Measurements from ENCODE around the gene PRR23E. TPM values are rescaled to one million over a fixed set of nuclear protein-coding genes. Genes with fewer than 3 reads are reported as not detected.

The PRR23E gene
- total RNA-seq, 2 experiments from 2014 or later = not detected

DNA sequence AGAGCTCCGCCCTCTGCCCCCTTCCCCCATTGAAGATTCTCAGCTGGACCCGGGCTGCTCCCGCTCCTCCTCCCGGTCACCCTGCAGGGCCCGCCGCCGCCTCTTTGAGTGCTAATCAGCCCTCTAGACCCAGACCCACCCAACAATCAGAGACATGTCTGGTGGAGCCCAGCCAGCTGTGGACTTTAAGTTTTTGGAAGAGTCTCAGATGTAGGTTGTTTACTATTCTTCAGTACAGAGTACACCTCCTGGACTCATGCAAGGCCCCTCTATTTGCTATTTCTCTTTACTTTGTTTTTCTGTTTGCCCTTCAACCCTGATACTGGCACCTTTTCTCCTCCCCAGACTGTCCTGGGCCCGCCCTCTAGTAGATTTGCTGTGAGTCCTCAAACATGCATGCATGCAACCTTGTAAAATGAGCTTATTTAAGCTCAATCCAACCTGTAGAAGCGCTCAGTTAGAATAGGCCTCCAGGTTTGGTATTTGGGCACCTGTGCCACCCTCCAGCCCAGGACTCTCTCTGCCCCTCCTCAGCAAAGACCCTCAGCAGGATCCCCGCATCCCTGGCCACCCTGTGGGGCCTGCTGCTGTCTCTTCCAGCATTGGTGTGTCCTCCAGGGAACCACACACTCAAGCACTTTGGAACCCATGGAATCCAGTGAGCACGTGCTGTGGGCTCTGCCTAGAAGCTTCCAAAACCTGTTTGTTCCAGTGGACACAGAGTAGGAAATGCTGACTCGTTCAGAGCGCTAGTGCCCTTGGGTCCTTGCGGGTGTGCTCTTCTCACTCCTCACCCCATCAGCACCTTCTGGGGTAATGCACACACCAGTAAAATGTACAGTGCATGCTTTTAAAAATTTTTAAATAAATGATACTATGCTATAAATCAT lies 4.6 kb downstream of the PRR23E start:
- no TSS peak for BruUV-seq (replicated peaks)
- no peak for DNase-seq (ENCODE audit: low spot score)
- H3K4me1 ChIP-seq (ENCODE audit: insufficient read depth, low read length, poor library complexity, severe bottlenecking) = no peaks in the 10 kb centered on the region
- no peak overlapping the region for H2AFZ ChIP-seq (ENCODE audit: low read length)
- ChIA-PET CTCF (ENCODE audit: unreplicated experiment) (no interaction called here), POLR2A (no interaction called here)
- no peak overlapping the region for H3K4me3 ChIP-seq (ENCODE audit: low read depth, low read length, poor library complexity, severe bottlenecking)
- no peak overlapping the region for H3K27ac ChIP-seq (ENCODE audit: low read depth, low read length, poor library complexity, severe bottlenecking)
- H3K9me2 ChIP-seq (ENCODE audit: insufficient read depth, low read length) = no peaks in the 10 kb centered on the region
- no peaks in the 10 kb centered on the region for H3K79me2 ChIP-seq (ENCODE audit: insufficient read depth, low read depth, low read length)
- TF ChIP-seq EZH2phosphoT487 (IDR thresholded peaks at IDR 0.05; ENCODE audit: borderline replicate concordance, low read depth, low read length) = no peak
- TF ChIP-seq, protein P1, sequence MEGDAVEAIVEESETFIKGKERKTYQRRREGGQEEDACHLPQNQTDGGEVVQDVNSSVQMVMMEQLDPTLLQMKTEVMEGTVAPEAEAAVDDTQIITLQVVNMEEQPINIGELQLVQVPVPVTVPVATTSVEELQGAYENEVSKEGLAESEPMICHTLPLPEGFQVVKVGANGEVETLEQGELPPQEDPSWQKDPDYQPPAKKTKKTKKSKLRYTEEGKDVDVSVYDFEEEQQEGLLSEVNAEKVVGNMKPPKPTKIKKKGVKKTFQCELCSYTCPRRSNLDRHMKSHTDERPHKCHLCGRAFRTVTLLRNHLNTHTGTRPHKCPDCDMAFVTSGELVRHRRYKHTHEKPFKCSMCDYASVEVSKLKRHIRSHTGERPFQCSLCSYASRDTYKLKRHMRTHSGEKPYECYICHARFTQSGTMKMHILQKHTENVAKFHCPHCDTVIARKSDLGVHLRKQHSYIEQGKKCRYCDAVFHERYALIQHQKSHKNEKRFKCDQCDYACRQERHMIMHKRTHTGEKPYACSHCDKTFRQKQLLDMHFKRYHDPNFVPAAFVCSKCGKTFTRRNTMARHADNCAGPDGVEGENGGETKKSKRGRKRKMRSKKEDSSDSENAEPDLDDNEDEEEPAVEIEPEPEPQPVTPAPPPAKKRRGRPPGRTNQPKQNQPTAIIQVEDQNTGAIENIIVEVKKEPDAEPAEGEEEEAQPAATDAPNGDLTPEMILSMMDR (conservative IDR thresholded peaks at IDR 0.05; ENCODE audit: low read length) = no peak
- no peaks in the 10 kb centered on the region for H4K20me1 ChIP-seq (ENCODE audit: insufficient read depth, low read length)
- no peak overlapping the region for H3K4me2 ChIP-seq (ENCODE audit: low read length)
- no peaks in the 10 kb centered on the region for H3K36me3 ChIP-seq (ENCODE audit: insufficient read depth, low read length)
- intact Hi-C loops (cut with micrococcal nuclease; ENCODE audit: unreplicated experiment) = no loop called here
- no peaks in the 10 kb centered on the region for H3K9me3 ChIP-seq (ENCODE audit: low read length)

DNA sequence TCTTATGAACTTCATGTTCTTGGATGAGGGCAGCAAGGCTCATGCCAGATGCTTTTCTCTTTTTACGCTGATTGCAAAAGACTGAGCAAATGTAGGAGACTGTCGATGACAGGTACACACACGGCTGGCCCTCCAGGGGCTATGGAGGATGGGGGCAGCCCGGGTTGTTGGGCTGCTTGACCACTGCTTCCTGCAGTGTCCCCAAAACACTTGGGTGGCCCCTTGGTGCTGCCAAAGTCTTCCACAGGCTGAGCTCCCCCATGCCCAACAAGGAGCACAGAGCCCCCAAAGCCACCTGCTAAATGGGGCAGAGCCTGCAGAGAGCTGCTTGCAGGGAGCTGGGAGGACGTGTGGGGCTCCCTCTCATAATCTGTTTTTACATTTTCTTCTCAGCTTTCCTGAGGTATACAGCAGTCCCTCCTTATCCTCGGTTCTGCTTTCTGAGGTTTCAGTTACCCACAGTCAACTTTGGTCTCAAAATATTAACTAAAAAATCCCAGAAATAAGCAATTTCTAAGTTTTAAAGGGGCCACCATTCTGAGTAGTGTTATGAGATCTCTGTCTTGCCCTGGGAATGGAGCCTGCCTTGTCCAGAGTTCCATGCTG lies 7.3 kb downstream of the PRR23E start:
- no peaks in the 10 kb centered on the region for H3K9me3 ChIP-seq (ENCODE audit: low read length)
- POLR2A ChIA-PET = interaction anchor here (1.1 kb wide), 1 partner anchor 387 kb away, joined by 3 read pairs; no protein-coding TSS in a partner anchor
- H4K20me1 ChIP-seq (ENCODE audit: insufficient read depth, low read length) = no peaks in the 10 kb centered on the region
- H3K79me2 ChIP-seq (ENCODE audit: insufficient read depth, low read depth, low read length) = no peaks in the 10 kb centered on the region
- no peak overlapping the region for H2AFZ ChIP-seq (ENCODE audit: low read length)
- H3K36me3 ChIP-seq (ENCODE audit: insufficient read depth, low read length) = no peaks in the 10 kb centered on the region
- H3K4me1 ChIP-seq (ENCODE audit: insufficient read depth, low read length, poor library complexity, severe bottlenecking) = no peaks in the 10 kb centered on the region
- intact Hi-C loops (cut with micrococcal nuclease; ENCODE audit: unreplicated experiment) = no loop called here
- no peak overlapping the region for H3K4me2 ChIP-seq (ENCODE audit: low read length)
- no peaks in the 10 kb centered on the region for H3K9me2 ChIP-seq (ENCODE audit: insufficient read depth, low read length)
- CTCF ChIA-PET (ENCODE audit: unreplicated experiment) = no interaction called here
- H3K4me3 ChIP-seq (ENCODE audit: low read depth, low read length, poor library complexity, severe bottlenecking) = no peak overlapping the region
- no peak for DNase-seq (ENCODE audit: low spot score)
- no peak for TF ChIP-seq EZH2phosphoT487 (IDR thresholded peaks at IDR 0.05; ENCODE audit: borderline replicate concordance, low read depth, low read length)
- TF ChIP-seq, protein P1 (conservative IDR thresholded peaks at IDR 0.05; ENCODE audit: low read length) = no peak
- no peak overlapping the region for H3K27ac ChIP-seq (ENCODE audit: low read depth, low read length, poor library complexity, severe bottlenecking)
- no TSS peak for BruUV-seq (replicated peaks)

DNA sequence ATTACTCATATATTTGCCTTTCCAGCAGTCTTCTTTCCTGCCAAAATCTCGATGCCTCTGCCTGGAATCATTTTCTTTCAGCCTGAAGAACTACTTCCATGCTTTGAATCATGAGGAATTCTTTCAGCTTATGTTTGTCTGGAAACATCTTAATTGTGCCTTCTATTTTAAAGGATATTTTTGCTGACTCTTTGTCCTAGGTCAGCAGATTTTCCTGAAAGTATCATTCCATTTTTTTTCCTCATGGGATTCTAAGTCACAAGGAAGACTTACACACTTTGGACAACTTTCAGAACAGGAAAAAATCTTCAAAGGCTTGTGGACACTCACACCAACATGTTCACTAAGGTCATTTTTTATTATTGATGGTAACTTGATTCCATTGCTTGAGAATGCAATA lies 10.1 kb downstream of the PRR23E start:
- no peaks in the 10 kb centered on the region for H3K4me1 ChIP-seq (ENCODE audit: insufficient read depth, low read length, poor library complexity, severe bottlenecking)
- H3K79me2 ChIP-seq (ENCODE audit: insufficient read depth, low read depth, low read length) = no peaks in the 10 kb centered on the region
- no peak for DNase-seq (ENCODE audit: low spot score)
- H3K9me3 ChIP-seq (ENCODE audit: low read length) = no peaks in the 10 kb centered on the region
- TF ChIP-seq EZH2phosphoT487 (IDR thresholded peaks at IDR 0.05; ENCODE audit: borderline replicate concordance, low read depth, low read length) = no peak
- TF ChIP-seq, protein P1 (conservative IDR thresholded peaks at IDR 0.05; ENCODE audit: low read length) = no peak
- no peak overlapping the region for H2AFZ ChIP-seq (ENCODE audit: low read length)
- ChIA-PET CTCF (ENCODE audit: unreplicated experiment) (no interaction called here), POLR2A (no interaction called here)
- H3K4me3 ChIP-seq (ENCODE audit: low read depth, low read length, poor library complexity, severe bottlenecking) = no peak overlapping the region
- no peaks in the 10 kb centered on the region for H4K20me1 ChIP-seq (ENCODE audit: insufficient read depth, low read length)
- no peak overlapping the region for H3K4me2 ChIP-seq (ENCODE audit: low read length)
- no peaks in the 10 kb centered on the region for H3K9me2 ChIP-seq (ENCODE audit: insufficient read depth, low read length)
- no peaks in the 10 kb centered on the region for H3K36me3 ChIP-seq (ENCODE audit: insufficient read depth, low read length)
- intact Hi-C loops (cut with micrococcal nuclease; ENCODE audit: unreplicated experiment) = no loop called here
- no peak overlapping the region for H3K27ac ChIP-seq (ENCODE audit: low read depth, low read length, poor library complexity, severe bottlenecking)
- no TSS peak for BruUV-seq (replicated peaks)
